ENCODE measurements around the gene CTNNA2.

- TF ChIP-seq CTCF (IDR thresholded peaks at IDR 0.05), result no peak
- TF ChIP-seq POLR2AphosphoS5 (IDR thresholded peaks at IDR 0.05), result no peak
Measured at GRCh38 chr2:80035749-80036285, 523.0 kb downstream of the CTNNA2 start.
